GM23338 (cell line): Measurements from ENCODE around the gene AATF. TPM values are rescaled to one million over a fixed set of nuclear protein-coding genes. Genes with fewer than 3 reads are reported as not detected.

Source experiments
- ATAC-seq: fragments of 200-7000 bp; cut with Tn5 transposase; 3 replicates; pipeline ENCODE4 v1.9.1; 2020
- DNase-seq: peaks from one replicate; pipeline ENCODE4 v3.0.0-alpha.2; 2015; ENCODE audit warnings: low spot score
- H2AFZ ChIP-seq: fragments of 200-600 bp; sonication (generic); 2 replicates; pipeline ENCODE4 v1.8.0; 2016; ENCODE audit warnings: antibody characterized with exemption, mild to moderate bottlenecking, moderate library complexity
- H3F3A ChIP-seq: fragments of 200-600 bp; sonication (generic); replicated peaks from 2 replicates; pipeline ENCODE4 v1.8.0; 2017; ENCODE audit warnings: antibody characterized with exemption, mixed run types, low read depth
- H3K27ac ChIP-seq: fragments of 200-600 bp; sonication (generic); 2 replicates; pipeline ENCODE4 v1.6.1; 2016; ENCODE audit warnings: low read depth
- H3K27me3 ChIP-seq: fragments of 200-600 bp; sonication (generic); 2 replicates; pipeline ENCODE4 v1.8.0; 2016; ENCODE audit warnings: mild to moderate bottlenecking, mixed run types, moderate library complexity; ENCODE audit not compliant: insufficient read depth
- H3K36me3 ChIP-seq: fragments of 200-600 bp; sonication (generic); 2 replicates; pipeline ENCODE4 v1.8.0; 2016; ENCODE audit warnings: mild to moderate bottlenecking; ENCODE audit not compliant: insufficient read depth
- H3K4me1 ChIP-seq: fragments of 200-600 bp; sonication (generic); 2 replicates; pipeline ENCODE4 v1.8.0; 2016; ENCODE audit warnings: mild to moderate bottlenecking, moderate library complexity; ENCODE audit not compliant: insufficient read depth
- H3K4me2 ChIP-seq: fragments of 200-600 bp; sonication (generic); 2 replicates; pipeline ENCODE4 v1.7.1; 2017; ENCODE audit warnings: mixed run types
- H3K4me3 ChIP-seq: fragments of 200-600 bp; sonication (generic); 2 replicates; pipeline ENCODE4 v1.6.1; 2016; ENCODE audit warnings: mixed run types
- H3K79me2 ChIP-seq: fragments of 200-600 bp; sonication (generic); replicated peaks from 2 replicates; pipeline ENCODE4 v1.8.0; 2017; ENCODE audit warnings: mild to moderate bottlenecking; ENCODE audit not compliant: insufficient read depth
- H3K9me2 ChIP-seq: fragments of 200-600 bp; sonication (generic); 2 replicates; pipeline ENCODE4 v1.8.0; 2017; ENCODE audit not compliant: insufficient read depth
- H4K20me1 ChIP-seq: fragments of 200-600 bp; sonication (generic); replicated peaks from 2 replicates; pipeline ENCODE4 v1.8.0; 2017; ENCODE audit warnings: mild to moderate bottlenecking; ENCODE audit not compliant: insufficient read depth
- H3K27ac Mint-ChIP-seq: 2 replicates; pipeline ENCODE4 v1.8.0; 2020; ENCODE audit warnings: inconsistent platforms, mild to moderate bottlenecking, moderate library complexity, mixed read lengths
- H3K27me3 Mint-ChIP-seq: 3 replicates; pipeline ENCODE4 v1.8.0; 2022; ENCODE audit warnings: low read depth, mild to moderate bottlenecking, moderate library complexity, mixed read lengths, inconsistent platforms; ENCODE audit not compliant: insufficient read depth, poor library complexity
- H3K36me3 Mint-ChIP-seq: 3 replicates; pipeline ENCODE4 v1.8.0; 2021; ENCODE audit warnings: low read depth, mild to moderate bottlenecking, inconsistent platforms, moderate library complexity, mixed read lengths
- H3K4me1 Mint-ChIP-seq: 3 replicates; pipeline ENCODE4 v1.8.0; 2020; ENCODE audit warnings: mild to moderate bottlenecking, inconsistent platforms, mixed read lengths
- H3K4me3 Mint-ChIP-seq: 3 replicates; pipeline ENCODE4 v1.8.0; 2021; ENCODE audit warnings: moderate library complexity, mild to moderate bottlenecking, inconsistent platforms, mixed read lengths
- H3K9me3 Mint-ChIP-seq: 3 replicates; pipeline ENCODE4 v1.8.0; 2020; ENCODE audit warnings: moderate library complexity, mild to moderate bottlenecking, inconsistent platforms, mixed read lengths
- CREB1 ChIP-seq: fragments of 250-450 bp; sonication (Bioruptor Pico); IDR thresholded peaks from 2 replicates; pipeline ENCODE4 v1.5.0; 2020; ENCODE audit warnings: low read depth, mild to moderate bottlenecking, moderate library complexity
- ETS1 ChIP-seq: IDR thresholded peaks from 2 replicates; pipeline ENCODE4 v1.6.1; 2016; ENCODE audit warnings: antibody characterized with exemption
- EZH2 ChIP-seq: fragments of 200-600 bp; sonication (generic); IDR thresholded peaks from one replicate; pipeline ENCODE4 v1.8.0; 2017; ENCODE audit warnings: antibody characterized with exemption, mild to moderate bottlenecking, low read depth; ENCODE audit not compliant: unreplicated experiment
- EZH2phosphoT487 ChIP-seq: fragments of 200-600 bp; sonication (generic); IDR thresholded peaks from one replicate; pipeline ENCODE4 v1.8.1; 2018; ENCODE audit warnings: antibody characterized with exemption; ENCODE audit not compliant: unreplicated experiment
- JUNB ChIP-seq: IDR thresholded peaks from one replicate; pipeline ENCODE4 v1.6.1; 2016; ENCODE audit warnings: antibody characterized with exemption; ENCODE audit not compliant: unreplicated experiment
- NANOG ChIP-seq: IDR thresholded peaks from 2 replicates; pipeline ENCODE4 v1.6.1; 2016; ENCODE audit warnings: antibody characterized with exemption, borderline replicate concordance
- POLR2AphosphoS5 ChIP-seq: IDR thresholded peaks from 2 replicates; pipeline ENCODE4 v1.6.1; 2016; ENCODE audit warnings: antibody characterized with exemption, low read depth
- STAT1 ChIP-seq: IDR thresholded peaks from one replicate; pipeline ENCODE4 v1.6.1; 2016; ENCODE audit warnings: antibody characterized with exemption; ENCODE audit not compliant: unreplicated experiment
- ZNF114 ChIP-seq: fragments of 250-450 bp; sonication (Bioruptor Pico); IDR thresholded peaks from 2 replicates; pipeline ENCODE4 v1.5.0; 2020; ENCODE audit warnings: mild to moderate bottlenecking, moderate library complexity
- ZNF331 ChIP-seq: fragments of 250-450 bp; sonication (Bioruptor Pico); IDR thresholded peaks from 2 replicates; pipeline ENCODE4 v1.5.0; 2020; ENCODE audit warnings: low read depth, mild to moderate bottlenecking, moderate library complexity
- polyA plus RNA-seq: library from polyadenylated mRNA; unstranded; fragments of >200 nt; fragmentation: Nextera tagmentation; extraction: Ambion mirVana; gene quantifications from 2 replicates; pipeline ENCODE4 v1.2.1, GENCODE V29; 2016
- total RNA-seq: library from RNA; depleted of rRNA; stranded (reverse); fragments of >200 nt; shearing (Covaris generic); gene quantifications from 2 replicates; pipeline ENCODE4 v1.2.3, GENCODE V29; 2014
- TF ChIP-seq, protein P1 (sequence below): IDR thresholded peaks from one replicate; pipeline ENCODE4 v1.6.1; 2018; ENCODE audit warnings: antibody characterized with exemption; ENCODE audit not compliant: unreplicated experiment
- TF ChIP-seq, protein P2 (sequence below), 2 experiments: fragments of 200-600 bp in 1 of 2; sonication (generic) in 1 of 2; conservative IDR thresholded peaks; 2 replicates each; pipeline versions ENCODE4 v1.5.1 to v1.6.1; 2016 to 2017; ENCODE audit warnings: antibody characterized with exemption in 2 of 2, low read depth in 2 of 2, mild to moderate bottlenecking in 2 of 2, moderate library complexity in 1 of 2

Gene AATF
- total and polyA plus RNA-seq, 2 experiments from 2014 or later, result 40.2 to 71.2 TPM

- TF ChIP-seq, protein P1, sequence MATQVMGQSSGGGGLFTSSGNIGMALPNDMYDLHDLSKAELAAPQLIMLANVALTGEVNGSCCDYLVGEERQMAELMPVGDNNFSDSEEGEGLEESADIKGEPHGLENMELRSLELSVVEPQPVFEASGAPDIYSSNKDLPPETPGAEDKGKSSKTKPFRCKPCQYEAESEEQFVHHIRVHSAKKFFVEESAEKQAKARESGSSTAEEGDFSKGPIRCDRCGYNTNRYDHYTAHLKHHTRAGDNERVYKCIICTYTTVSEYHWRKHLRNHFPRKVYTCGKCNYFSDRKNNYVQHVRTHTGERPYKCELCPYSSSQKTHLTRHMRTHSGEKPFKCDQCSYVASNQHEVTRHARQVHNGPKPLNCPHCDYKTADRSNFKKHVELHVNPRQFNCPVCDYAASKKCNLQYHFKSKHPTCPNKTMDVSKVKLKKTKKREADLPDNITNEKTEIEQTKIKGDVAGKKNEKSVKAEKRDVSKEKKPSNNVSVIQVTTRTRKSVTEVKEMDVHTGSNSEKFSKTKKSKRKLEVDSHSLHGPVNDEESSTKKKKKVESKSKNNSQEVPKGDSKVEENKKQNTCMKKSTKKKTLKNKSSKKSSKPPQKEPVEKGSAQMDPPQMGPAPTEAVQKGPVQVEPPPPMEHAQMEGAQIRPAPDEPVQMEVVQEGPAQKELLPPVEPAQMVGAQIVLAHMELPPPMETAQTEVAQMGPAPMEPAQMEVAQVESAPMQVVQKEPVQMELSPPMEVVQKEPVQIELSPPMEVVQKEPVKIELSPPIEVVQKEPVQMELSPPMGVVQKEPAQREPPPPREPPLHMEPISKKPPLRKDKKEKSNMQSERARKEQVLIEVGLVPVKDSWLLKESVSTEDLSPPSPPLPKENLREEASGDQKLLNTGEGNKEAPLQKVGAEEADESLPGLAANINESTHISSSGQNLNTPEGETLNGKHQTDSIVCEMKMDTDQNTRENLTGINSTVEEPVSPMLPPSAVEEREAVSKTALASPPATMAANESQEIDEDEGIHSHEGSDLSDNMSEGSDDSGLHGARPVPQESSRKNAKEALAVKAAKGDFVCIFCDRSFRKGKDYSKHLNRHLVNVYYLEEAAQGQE, result no peak
- TF ChIP-seq EZH2 (no peak), POLR2AphosphoS5 (no peak), ZNF114 (CRISPR knock-in tag) (no peak), ZNF331 (no peak), EZH2phosphoT487 (no peak), STAT1 (no peak), NANOG (no peak), JUNB (no peak), ETS1 (no peak), CREB1 (CRISPR knock-in tag) (no peak)
Measured at GRCh38 chr17:37031493-37032083, 82.8 kb downstream of the AATF start (continued).

GRCh38 chr17:37037590-37038155 lies 88.9 kb downstream of the AATF start:
- no peak overlapping the region; the same call in 1 of the 2 replicates for H3K27ac ChIP-seq
- no peak overlapping the region for H3K27ac Mint-ChIP-seq
- H3K9me2 ChIP-seq, result no peaks in the 10 kb centered on the region
- H3K36me3 ChIP-seq, result no peaks in the 10 kb centered on the region
- no peaks in the 10 kb centered on the region for H3F3A ChIP-seq
- H2AFZ ChIP-seq, result no peak overlapping the region
- no peaks in the 10 kb centered on the region for H3K9me3 Mint-ChIP-seq
- peaks cover 7% of the 10 kb centered on the region; the same call in 2 of the 3 replicates for H3K4me1 Mint-ChIP-seq
- no peak overlapping the region for H3K4me3 ChIP-seq
- H3K4me1 ChIP-seq, result peaks cover 5% of the 10 kb centered on the region; the same call in 1 of the 2 replicates
- H4K20me1 ChIP-seq, result no peaks in the 10 kb centered on the region
- no peaks in the 10 kb centered on the region for H3K27me3 Mint-ChIP-seq
- no peak overlapping the region for H3K4me2 ChIP-seq
- DNase-seq (no peak), ATAC-seq (no peak)
- H3K27me3 ChIP-seq, result no peaks in the 10 kb centered on the region
- no peak overlapping the region for H3K4me3 Mint-ChIP-seq
- no peaks in the 10 kb centered on the region for H3K79me2 ChIP-seq
- peaks cover 15% of the 10 kb centered on the region for H3K36me3 Mint-ChIP-seq
- TF ChIP-seq EZH2 (no peak), ZNF114 (CRISPR knock-in tag) (no peak), JUNB (no peak), NANOG (no peak), ETS1 (no peak), STAT1 (no peak), CREB1 (CRISPR knock-in tag) (no peak), POLR2AphosphoS5 (no peak)
- TF ChIP-seq, protein P1, result no peak
- TF ChIP-seq, protein P2, sequence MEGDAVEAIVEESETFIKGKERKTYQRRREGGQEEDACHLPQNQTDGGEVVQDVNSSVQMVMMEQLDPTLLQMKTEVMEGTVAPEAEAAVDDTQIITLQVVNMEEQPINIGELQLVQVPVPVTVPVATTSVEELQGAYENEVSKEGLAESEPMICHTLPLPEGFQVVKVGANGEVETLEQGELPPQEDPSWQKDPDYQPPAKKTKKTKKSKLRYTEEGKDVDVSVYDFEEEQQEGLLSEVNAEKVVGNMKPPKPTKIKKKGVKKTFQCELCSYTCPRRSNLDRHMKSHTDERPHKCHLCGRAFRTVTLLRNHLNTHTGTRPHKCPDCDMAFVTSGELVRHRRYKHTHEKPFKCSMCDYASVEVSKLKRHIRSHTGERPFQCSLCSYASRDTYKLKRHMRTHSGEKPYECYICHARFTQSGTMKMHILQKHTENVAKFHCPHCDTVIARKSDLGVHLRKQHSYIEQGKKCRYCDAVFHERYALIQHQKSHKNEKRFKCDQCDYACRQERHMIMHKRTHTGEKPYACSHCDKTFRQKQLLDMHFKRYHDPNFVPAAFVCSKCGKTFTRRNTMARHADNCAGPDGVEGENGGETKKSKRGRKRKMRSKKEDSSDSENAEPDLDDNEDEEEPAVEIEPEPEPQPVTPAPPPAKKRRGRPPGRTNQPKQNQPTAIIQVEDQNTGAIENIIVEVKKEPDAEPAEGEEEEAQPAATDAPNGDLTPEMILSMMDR (conservative IDR thresholded peaks at IDR 0.05; ENCODE audit: low read depth in 2 of 2), result no peak
